Hepatocyte (in vitro differentiated cells): ENCODE results near the gene COL6A3. TPM values are rescaled to one million over a fixed set of nuclear protein-coding genes. Genes with fewer than 3 reads are reported as not detected.

ENCODE experiments used
- DNase-seq: peaks from one replicate; pipeline ENCODE4 v3.0.0-alpha.2; 2016; ENCODE audit warnings: low spot score
- H2AFZ ChIP-seq: fragments of 200-600 bp; sonication (generic); 2 replicates; pipeline ENCODE4 v1.6.0; 2016; ENCODE audit warnings: antibody characterized with exemption, mild to moderate bottlenecking
- H3K27ac ChIP-seq: fragments of 200-600 bp; sonication (generic); 2 replicates; pipeline ENCODE4 v1.5.1; 2016; ENCODE audit warnings: mild to moderate bottlenecking
- H3K27me3 ChIP-seq: fragments of 200-600 bp; sonication (generic); 2 replicates; pipeline ENCODE4 v1.6.1; 2016
- H3K36me3 ChIP-seq: fragments of 200-600 bp; sonication (generic); replicated peaks from 2 replicates; pipeline ENCODE4 v1.5.1; 2016; ENCODE audit warnings: low read depth; ENCODE audit not compliant: insufficient read depth
- H3K4me1 ChIP-seq: fragments of 200-600 bp; sonication (generic); 2 replicates; pipeline ENCODE4 v1.5.1; 2016; ENCODE audit warnings: mild to moderate bottlenecking, moderate library complexity; ENCODE audit not compliant: insufficient read depth
- H3K4me2 ChIP-seq: fragments of 200-600 bp; sonication (generic); 2 replicates; pipeline ENCODE4 v1.6.0; 2016
- H3K4me3 ChIP-seq: fragments of 200-600 bp; sonication (generic); 2 replicates; pipeline ENCODE4 v1.5.1; 2016; ENCODE audit warnings: mild to moderate bottlenecking
- H3K79me2 ChIP-seq: fragments of 200-600 bp; sonication (generic); 2 replicates; pipeline ENCODE4 v1.6.0; 2017; ENCODE audit warnings: mild to moderate bottlenecking
- H3K9me2 ChIP-seq: fragments of 200-600 bp; sonication (generic); replicated peaks from 2 replicates; pipeline ENCODE4 v1.6.0; 2017; ENCODE audit warnings: mild to moderate bottlenecking; ENCODE audit not compliant: insufficient read depth
- H3K9me3 ChIP-seq: fragments of 200-600 bp; sonication (generic); 2 replicates; pipeline ENCODE4 v1.5.1; 2016; ENCODE audit warnings: low read depth, mild to moderate bottlenecking
- H4K20me1 ChIP-seq: fragments of 200-600 bp; sonication (generic); 2 replicates; pipeline ENCODE4 v1.6.0; 2016; ENCODE audit warnings: mild to moderate bottlenecking; ENCODE audit not compliant: insufficient read depth, poor library complexity, severe bottlenecking
- CTCF ChIP-seq: fragments of 200-600 bp; sonication (generic); IDR thresholded peaks from 2 replicates; pipeline ENCODE4 v1.5.1; 2016; ENCODE audit warnings: antibody characterized with exemption, mild to moderate bottlenecking; ENCODE audit not compliant: poor library complexity
- EZH2 ChIP-seq: fragments of 200-600 bp; sonication (generic); IDR thresholded peaks from 2 replicates; pipeline ENCODE4 v1.6.1; 2016; ENCODE audit warnings: antibody characterized with exemption, mild to moderate bottlenecking, borderline replicate concordance
- EZH2phosphoT487 ChIP-seq: fragments of 200-600 bp; sonication (generic); IDR thresholded peaks from one replicate; pipeline ENCODE4 v1.6.1; 2018; ENCODE audit warnings: antibody characterized with exemption, mild to moderate bottlenecking, low read depth, moderate library complexity; ENCODE audit not compliant: unreplicated experiment, severe bottlenecking
- WGBS: methylation state at CpG from one replicate; pipeline ENCODE4 v1.1.6; 2016; ENCODE audit warnings: low lambda C conversion rate; ENCODE audit errors: missing lambda C conversion rate; 5-methylcytosine and 5-hydroxymethylcytosine counted together
- polyA plus RNA-seq: library from polyadenylated mRNA; unstranded; fragments of >200 nt; fragmentation: Nextera tagmentation; extraction: Ambion mirVana; gene quantifications from 2 replicates; pipeline ENCODE4 v1.2.1, GENCODE V29; 2016
- total RNA-seq: library from RNA; depleted of rRNA; stranded (reverse); fragments of >200 nt; gene quantifications from 2 replicates; pipeline ENCODE4 v1.2.3, GENCODE V29; 2014

Gene COL6A3
- total and polyA plus RNA-seq, 2 experiments from 2014 or later = 80.7 to 250 TPM

GRCh38 chr2:237310515-237311114, 103.3 kb downstream of the COL6A3 start:
- DNase-seq = no peak
- H3K27ac ChIP-seq = no peak overlapping the region
- no peaks in the 10 kb centered on the region for H3K36me3 ChIP-seq
- no peaks in the 10 kb centered on the region for H3K9me3 ChIP-seq
- no peaks in the 10 kb centered on the region for H3K9me2 ChIP-seq
- no peak for TF ChIP-seq CTCF
- no peak for TF ChIP-seq EZH2phosphoT487
- TF ChIP-seq EZH2 = no peak
- peaks cover 15% of the 10 kb centered on the region for H3K4me1 ChIP-seq
- H3K27me3 ChIP-seq = no peaks in the 10 kb centered on the region
- no peaks in the 10 kb centered on the region for H3K79me2 ChIP-seq
- H4K20me1 ChIP-seq = no peaks in the 10 kb centered on the region
- H3K4me3 ChIP-seq = no peak overlapping the region
- no peak overlapping the region for H3K4me2 ChIP-seq
- no peak overlapping the region for H2AFZ ChIP-seq
- WGBS = 83% methylated on average over 14 of the region's 14 CpGs

GRCh38 chr2:237309416-237309815, 104.5 kb downstream of the COL6A3 start:
- H3K27me3 ChIP-seq = no peaks in the 10 kb centered on the region
- peaks cover 3% of the 10 kb centered on the region for H3K4me1 ChIP-seq
- H3K9me2 ChIP-seq = no peaks in the 10 kb centered on the region
- H3K4me3 ChIP-seq = no peak overlapping the region
- TF ChIP-seq EZH2 (no peak), EZH2phosphoT487 (no peak), CTCF (no peak)
- H3K27ac ChIP-seq = no peak overlapping the region
- no peak overlapping the region for H2AFZ ChIP-seq
- 61% methylated on average over 4 of the region's 4 CpGs for WGBS
- H3K9me3 ChIP-seq = no peaks in the 10 kb centered on the region
- H4K20me1 ChIP-seq = no peaks in the 10 kb centered on the region
- H3K79me2 ChIP-seq = no peaks in the 10 kb centered on the region
- no peaks in the 10 kb centered on the region for H3K36me3 ChIP-seq
- H3K4me2 ChIP-seq = no peak overlapping the region
- no peak for DNase-seq

- TF ChIP-seq EZH2 = no peak
- TF ChIP-seq EZH2phosphoT487 = no peak
- TF ChIP-seq CTCF = no peak
- WGBS = 93% methylated on average over 3 of the region's 3 CpGs
- H2AFZ ChIP-seq = no peak overlapping the region
Measured at GRCh38 chr2:237309011-237309410, 105.0 kb downstream of the COL6A3 start.

More at GRCh38 chr2:237309011-237309410, 105.0 kb downstream of the COL6A3 start:
- Histone ChIP-seq H3K36me3 (no peaks in the 10 kb centered on the region), H3K9me3 (no peaks in the 10 kb centered on the region), H3K9me2 (no peaks in the 10 kb centered on the region), H3K27ac (no peak overlapping the region), H3K79me2 (no peaks in the 10 kb centered on the region), H3K4me3 (no peak overlapping the region), H3K27me3 (no peaks in the 10 kb centered on the region), H3K4me2 (no peak overlapping the region), H4K20me1 (no peaks in the 10 kb centered on the region), H3K4me1 (no peaks in the 10 kb centered on the region)
- DNase-seq = no peak
